Measurements from ENCODE around the gene SPIRE2. TPM values are rescaled to one million over a fixed set of nuclear protein-coding genes. Genes with fewer than 3 reads are reported as not detected.

The SPIRE2 gene
- total RNA-seq, 1 experiment from 2014 or later, result 29.6 TPM

- H3K27me3 ChIP-seq (replicated peaks; ENCODE audit: control insufficient read depth, insufficient read depth, low read length), result no peaks in the 10 kb centered on the region
- H3K4me3 Mint-ChIP-seq (ENCODE audit: unreplicated experiment), result no peak overlapping the region
- peaks cover 1% of the 10 kb centered on the region; the same call in 1 of the 2 replicates for H3K36me3 ChIP-seq (ENCODE audit: control insufficient read depth, insufficient read depth, low read length)
- BruUV-seq (replicated peaks), result no TSS peak
- H3K4me1 Mint-ChIP-seq (ENCODE audit: low read depth, unreplicated experiment), result peaks cover 7% of the 10 kb centered on the region
- no peaks in the 10 kb centered on the region for H3K27me3 Mint-ChIP-seq (ENCODE audit: insufficient read depth, unreplicated experiment)
- no peaks in the 10 kb centered on the region for H3K9me3 Mint-ChIP-seq (ENCODE audit: unreplicated experiment)
- ChIA-PET POLR2A (no interaction called here), CTCF (no interaction called here)
- intact Hi-C loops (cut with micrococcal nuclease; ENCODE audit: unreplicated experiment), result no loop called here
- H3K9me3 ChIP-seq, result no peaks in the 10 kb centered on the region
- H3K27ac Mint-ChIP-seq (ENCODE audit: unreplicated experiment), result no peak overlapping the region
- TF ChIP-seq CTCF (IDR thresholded peaks at IDR 0.05; ENCODE audit: insufficient read depth in 1 of 2, low read depth in 1 of 2, low read length in 1 of 2, severe bottlenecking in 1 of 2, unreplicated experiment in 1 of 2), result no peak
- DNase-seq, result no peak
- no peak overlapping the region for H3K4me3 ChIP-seq (ENCODE audit: low read depth, low read length)
- peaks cover 12% of the 10 kb centered on the region for H3K4me1 ChIP-seq
- peaks cover 11% of the 10 kb centered on the region for H3K36me3 Mint-ChIP-seq (ENCODE audit: insufficient read depth, unreplicated experiment)
These were observed 19.0 kb downstream of the SPIRE2 start for GRCh38 chr16:89847051-89847939.

GRCh38 chr16:89847940-89848297 lies 19.6 kb downstream of the SPIRE2 start:
- no peak for TF ChIP-seq CTCF (IDR thresholded peaks at IDR 0.05; ENCODE audit: insufficient read depth in 1 of 2, low read depth in 1 of 2, low read length in 1 of 2, severe bottlenecking in 1 of 2, unreplicated experiment in 1 of 2)
- H3K4me1 ChIP-seq, result peaks cover 12% of the 10 kb centered on the region
- H3K4me3 ChIP-seq (ENCODE audit: low read depth, low read length), result no peak overlapping the region
- no peaks in the 10 kb centered on the region for H3K9me3 ChIP-seq
- no TSS peak for BruUV-seq (replicated peaks)
- DNase-seq, result no peak
- Mint-ChIP-seq H3K4me3 (ENCODE audit: unreplicated experiment) (no peak overlapping the region), H3K9me3 (ENCODE audit: unreplicated experiment) (no peaks in the 10 kb centered on the region), H3K4me1 (ENCODE audit: low read depth, unreplicated experiment) (peaks cover 7% of the 10 kb centered on the region), H3K27me3 (ENCODE audit: insufficient read depth, unreplicated experiment) (no peaks in the 10 kb centered on the region), H3K27ac (ENCODE audit: unreplicated experiment) (no peak overlapping the region), H3K36me3 (ENCODE audit: insufficient read depth, unreplicated experiment) (peaks cover 11% of the 10 kb centered on the region)
- POLR2A ChIA-PET, result no interaction called here
- no peaks in the 10 kb centered on the region for H3K27me3 ChIP-seq (replicated peaks; ENCODE audit: control insufficient read depth, insufficient read depth, low read length)
- CTCF ChIA-PET, result no interaction called here
- intact Hi-C loops (cut with micrococcal nuclease; ENCODE audit: unreplicated experiment), result no loop called here
- peaks cover 1% of the 10 kb centered on the region; the same call in 1 of the 2 replicates for H3K36me3 ChIP-seq (ENCODE audit: control insufficient read depth, insufficient read depth, low read length)

- POLR2A ChIA-PET, result no interaction called here
- peaks cover 1% of the 10 kb centered on the region for H3K36me3 ChIP-seq (ENCODE audit: control insufficient read depth, insufficient read depth, low read length)
- no peaks in the 10 kb centered on the region for H3K27me3 ChIP-seq (replicated peaks; ENCODE audit: control insufficient read depth, insufficient read depth, low read length)
- Mint-ChIP-seq H3K4me3 (ENCODE audit: unreplicated experiment) (no peak overlapping the region), H3K27ac (ENCODE audit: unreplicated experiment) (no peak overlapping the region), H3K36me3 (ENCODE audit: insufficient read depth, unreplicated experiment) (peaks cover 11% of the 10 kb centered on the region), H3K9me3 (ENCODE audit: unreplicated experiment) (no peaks in the 10 kb centered on the region), H3K27me3 (ENCODE audit: insufficient read depth, unreplicated experiment) (no peaks in the 10 kb centered on the region), H3K4me1 (ENCODE audit: low read depth, unreplicated experiment) (peaks cover 7% of the 10 kb centered on the region)
- H3K4me1 ChIP-seq, result peaks cover 12% of the 10 kb centered on the region
- DNase-seq, result no peak
- no TSS peak for BruUV-seq (replicated peaks)
- TF ChIP-seq CTCF (IDR thresholded peaks at IDR 0.05; ENCODE audit: insufficient read depth in 1 of 2, low read depth in 1 of 2, low read length in 1 of 2, severe bottlenecking in 1 of 2, unreplicated experiment in 1 of 2), result no peak
- H3K9me3 ChIP-seq, result no peaks in the 10 kb centered on the region
- CTCF ChIA-PET, result no interaction called here
- no peak overlapping the region for H3K4me3 ChIP-seq (ENCODE audit: low read depth, low read length)
- intact Hi-C loops (cut with micrococcal nuclease; ENCODE audit: unreplicated experiment), result no loop called here
These were observed 20.7 kb downstream of the SPIRE2 start for GRCh38 chr16:89848974-89849373.

Measured in Caco-2 (cell line).